NCI-H2196 (cell line): ENCODE results near the gene SLC6A8.

Experiments used
- DNase-seq: peaks from one replicate; lab custom pipeline; 2025; ENCODE audit not compliant: unreplicated experiment; lab: John Stamatoyannopoulos, UW

Gene SLC6A8

GRCh38 chrX:153648358-153649177 lies 39.2 kb upstream of the SLC6A8 start:
- no peak for DNase-seq

DNA sequence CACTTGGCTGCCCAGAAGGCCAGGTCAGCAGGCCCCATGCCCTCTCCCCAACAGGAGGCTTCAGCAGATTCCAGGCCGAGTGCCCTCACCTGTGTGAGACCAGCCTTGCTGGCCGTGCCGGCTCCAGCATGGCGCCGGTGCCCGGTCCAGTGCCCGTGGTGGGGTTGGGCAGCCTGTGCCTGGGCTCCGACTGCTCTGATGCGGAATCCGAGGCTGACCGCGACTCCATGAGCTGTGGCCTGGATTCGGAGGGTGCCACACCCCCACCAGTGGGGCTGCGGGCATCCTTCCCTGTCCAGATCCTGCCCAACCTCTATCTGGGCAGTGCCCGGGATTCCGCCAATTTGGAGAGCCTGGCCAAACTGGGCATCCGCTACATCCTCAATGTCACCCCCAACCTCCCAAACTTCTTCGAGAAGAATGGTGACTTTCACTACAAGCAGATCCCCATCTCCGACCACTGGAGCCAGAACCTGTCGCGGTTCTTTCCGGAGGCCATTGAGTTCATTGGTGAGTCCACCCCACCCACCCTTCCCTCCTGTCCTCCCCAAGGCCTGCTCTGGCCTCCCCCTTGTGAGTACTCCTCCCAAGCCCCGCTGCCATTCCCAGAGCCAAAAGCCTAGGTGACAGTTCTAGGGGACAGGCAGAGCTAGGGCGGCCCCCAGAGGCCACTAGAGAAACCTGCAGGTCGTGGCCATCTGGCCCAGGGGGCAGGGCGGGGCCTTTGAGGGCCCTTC lies 38.4 kb upstream of the SLC6A8 start:
- DNase-seq, result peak; percentile 13

DNA sequence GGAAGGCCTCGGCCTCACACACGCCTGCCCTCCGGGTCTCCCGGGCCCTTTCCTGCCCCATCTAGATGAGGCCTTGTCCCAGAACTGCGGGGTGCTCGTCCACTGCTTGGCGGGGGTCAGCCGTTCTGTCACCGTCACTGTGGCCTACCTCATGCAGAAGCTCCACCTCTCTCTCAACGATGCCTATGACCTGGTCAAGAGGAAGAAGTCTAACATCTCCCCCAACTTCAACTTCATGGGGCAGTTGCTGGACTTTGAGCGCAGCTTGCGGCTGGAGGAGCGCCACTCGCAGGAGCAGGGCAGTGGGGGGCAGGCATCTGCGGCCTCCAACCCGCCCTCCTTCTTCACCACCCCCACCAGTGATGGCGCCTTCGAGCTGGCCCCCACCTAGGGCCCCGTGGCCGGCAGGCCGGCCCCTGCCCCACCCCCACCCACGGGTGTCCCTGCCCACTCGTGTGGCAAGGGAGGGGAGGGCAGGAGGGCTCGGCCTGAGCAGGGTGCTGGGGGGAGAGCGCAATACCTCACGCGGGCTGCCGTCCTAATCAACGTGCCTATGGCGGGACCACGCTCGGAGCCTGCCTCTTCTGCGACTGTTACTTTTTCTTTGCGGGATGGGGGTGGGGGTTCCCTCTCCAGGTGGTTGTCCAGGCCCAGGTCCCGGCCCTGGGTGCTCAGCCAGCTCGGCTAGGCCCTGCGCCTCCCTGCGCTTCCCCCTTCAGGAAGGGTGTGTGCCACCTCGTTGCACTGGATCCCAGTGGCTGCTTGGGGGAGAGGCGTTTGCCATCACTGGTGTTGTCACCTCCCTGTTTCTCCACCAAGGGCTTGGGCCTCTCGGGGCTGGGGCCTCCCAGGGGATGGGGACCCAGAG lies 37.6 kb upstream of the SLC6A8 start:
- no peak for DNase-seq

DNA sequence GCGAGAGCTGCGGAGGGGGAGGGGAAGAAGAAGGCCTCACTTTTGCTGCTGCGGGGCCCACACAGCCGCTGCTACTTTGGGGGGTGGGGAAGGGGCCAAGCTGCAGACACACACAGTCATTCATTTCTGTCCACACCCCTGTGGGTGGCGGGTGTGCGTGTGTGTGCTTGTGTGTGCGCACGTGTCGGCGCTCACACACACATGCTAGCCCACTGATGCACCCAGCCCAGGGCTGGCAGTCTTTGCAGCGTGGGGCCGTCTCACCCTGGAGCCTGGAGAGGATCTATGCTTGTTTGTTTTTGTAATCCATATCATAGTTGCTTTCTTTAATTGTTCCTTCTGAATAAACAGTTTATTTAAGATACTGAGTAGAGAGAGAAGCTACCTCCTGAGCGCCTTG lies 36.8 kb upstream of the SLC6A8 start:
- no peak for DNase-seq

- no peak for DNase-seq
Measured at GRCh38 chrX:153651540-153652079, 36.1 kb upstream of the SLC6A8 start.

DNA sequence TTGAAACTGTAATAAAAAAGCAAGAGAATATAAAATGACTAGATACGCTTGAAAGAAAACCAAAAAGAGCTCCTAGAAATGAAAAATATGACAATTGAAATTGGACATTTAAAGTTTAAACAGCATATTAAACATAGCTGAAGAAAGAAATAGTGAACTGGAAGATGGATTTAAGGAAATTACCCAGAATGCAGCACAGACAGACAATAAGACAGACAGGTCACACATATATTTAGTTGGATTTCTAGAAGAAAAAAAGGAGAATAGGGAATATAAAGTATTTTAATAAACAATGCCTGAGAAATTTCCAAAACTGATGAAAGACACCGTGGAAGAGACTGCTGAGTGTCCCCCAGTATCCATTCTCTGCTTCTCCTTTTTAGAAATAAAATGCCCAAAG lies 34.2 kb upstream of the SLC6A8 start:
- no peak for DNase-seq

DNA sequence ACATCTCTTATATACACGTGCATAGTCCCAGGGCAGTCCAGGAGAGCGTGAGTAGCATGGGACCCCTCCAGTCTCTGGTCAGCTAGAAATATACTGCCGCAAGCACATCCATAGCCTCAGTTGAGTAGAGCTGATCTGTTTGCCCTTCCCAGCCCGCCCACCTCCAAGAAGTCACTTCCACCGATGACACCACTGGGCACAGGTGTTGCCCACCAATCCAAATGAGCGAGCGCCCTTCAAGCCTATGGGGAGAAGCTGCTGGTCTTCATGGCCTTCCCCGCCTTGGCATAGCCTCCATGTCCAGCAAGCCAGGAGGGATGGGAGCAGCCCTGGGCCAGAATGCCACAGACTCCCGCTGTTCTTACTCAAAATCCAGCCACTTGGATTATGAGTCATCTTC lies 30.6 kb upstream of the SLC6A8 start:
- no peak for DNase-seq

- no peak for DNase-seq
Measured at GRCh38 chrX:153659268-153659667, 28.5 kb upstream of the SLC6A8 start.

GRCh38 chrX:153662266-153662665 lies 25.5 kb upstream of the SLC6A8 start:
- no peak for DNase-seq

GRCh38 chrX:153665726-153666306 lies 21.9 kb upstream of the SLC6A8 start:
- DNase-seq, result no peak

DNA sequence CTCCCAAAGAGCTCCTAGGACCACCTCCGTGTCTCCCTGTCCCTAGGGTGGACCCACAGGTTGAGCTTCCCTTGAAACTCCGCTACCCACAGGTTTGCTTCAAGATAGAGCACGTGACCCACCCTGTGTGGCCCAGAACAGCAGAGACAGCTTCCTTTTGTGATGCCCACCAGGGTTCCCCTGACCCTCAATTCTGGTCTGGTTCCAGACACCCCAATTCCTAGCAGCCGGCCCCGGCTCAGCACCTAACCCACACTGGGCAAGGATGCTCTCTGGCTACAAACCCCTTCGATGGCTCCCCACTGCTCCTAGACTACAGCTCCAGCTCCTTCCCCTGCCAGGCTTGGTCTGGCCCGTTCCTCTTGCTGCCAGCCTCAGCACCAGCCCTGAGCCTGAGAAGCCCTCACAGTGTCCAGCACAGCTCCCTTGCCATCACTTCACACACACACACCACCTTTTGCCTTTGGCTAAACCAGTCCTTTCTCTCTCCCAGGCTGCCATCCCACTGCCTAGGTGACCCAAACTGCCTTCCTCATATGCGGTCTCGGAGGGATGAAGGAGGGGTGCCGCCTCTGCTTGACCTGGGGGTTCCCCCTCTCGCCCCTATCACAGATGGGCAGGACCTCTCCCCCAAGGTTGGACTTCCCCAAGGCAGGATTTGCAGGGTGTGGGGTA lies 20.3 kb upstream of the SLC6A8 start:
- DNase-seq, result no peak

- DNase-seq, result peak; percentile 83
Measured at GRCh38 chrX:153667956-153668396, 19.8 kb upstream of the SLC6A8 start.

- no peak for DNase-seq
Measured at GRCh38 chrX:153668423-153669173, 19.1 kb upstream of the SLC6A8 start.

DNA sequence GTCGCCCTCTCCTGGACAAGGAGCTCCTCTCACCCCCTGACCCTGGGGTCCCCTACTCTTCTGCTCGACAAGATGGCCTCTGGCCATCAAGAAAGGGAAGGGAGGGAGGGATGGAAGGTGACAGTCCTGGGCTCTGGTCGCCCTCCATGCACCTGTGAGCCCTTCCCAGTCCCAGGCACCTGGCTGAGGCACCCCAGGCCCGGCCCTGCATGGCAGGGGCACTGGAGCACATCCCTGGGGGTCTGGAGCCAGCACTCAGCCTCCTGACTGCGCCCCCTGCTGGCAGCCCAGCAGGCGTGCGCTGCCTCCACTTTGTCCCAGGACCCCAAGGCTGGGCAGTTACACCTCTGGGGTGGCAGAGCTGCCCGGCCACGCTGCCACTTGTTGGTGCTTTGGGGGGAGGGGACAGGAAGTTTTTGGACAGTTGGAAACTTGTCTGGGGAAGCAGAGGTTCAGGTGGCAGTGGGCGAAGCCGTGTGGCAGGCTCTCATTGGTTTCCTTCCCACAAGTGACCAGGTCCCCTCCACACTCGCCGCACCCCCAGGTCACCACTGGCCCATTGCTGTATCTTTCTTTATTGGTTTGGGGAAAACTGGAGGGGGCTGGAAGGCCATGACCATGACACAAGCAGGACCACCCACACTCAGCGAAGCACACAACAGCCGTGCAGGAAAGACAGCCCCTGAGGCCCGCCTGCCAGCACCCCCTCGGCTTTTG lies 18.4 kb upstream of the SLC6A8 start:
- no peak for DNase-seq

- DNase-seq, result no peak
Measured at GRCh38 chrX:153669901-153670731, 17.6 kb upstream of the SLC6A8 start.

- DNase-seq, result no peak
Measured at GRCh38 chrX:153670748-153671588, 16.8 kb upstream of the SLC6A8 start.
